Measurements from ENCODE around the gene SNX1. TPM values are rescaled to one million over a fixed set of nuclear protein-coding genes. Genes with fewer than 3 reads are reported as not detected.
A peak's percentile ranks its signal among the peaks of the same experiment; 100 is the strongest.

SNX1 gene
- total and polyA plus RNA-seq, 2 of the 13 experiments (the other 11 are each of a cell fraction or from before 2014, with no cell fraction given): 29.3 to 60.1 TPM

DNA sequence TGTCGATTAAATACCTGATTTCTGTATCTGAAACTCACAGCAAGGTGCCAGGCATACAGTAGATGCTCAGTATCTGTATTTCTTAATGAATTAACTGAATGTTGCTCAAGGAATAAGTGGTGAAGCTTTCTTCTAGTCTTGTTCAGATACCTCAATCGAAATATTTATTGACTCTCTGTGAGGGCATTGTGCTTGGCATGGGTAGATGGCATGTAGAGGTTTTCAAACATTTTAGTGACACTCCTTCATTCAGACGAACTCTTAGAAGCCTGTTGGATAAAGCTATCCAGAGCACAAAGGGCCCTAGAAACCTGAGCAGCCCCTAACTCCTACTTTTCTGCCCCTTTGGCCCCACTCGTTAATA is 369 bp upstream of the SNX1 start:
- ATAC-seq (no peak), DNase-seq (ENCODE audit: low spot score) (no peak), FAIRE-seq (no peak)
- H3K27me3 ChIP-seq (ENCODE audit: control insufficient read depth in 1 of 2, insufficient read depth in 2 of 2, low read length in 2 of 2): no peaks in the 10 kb centered on the region; a peak in 1 of 5 replicates
- H3K36me3 ChIP-seq (replicated peaks in 1 of 2; ENCODE audit: control insufficient read depth in 1 of 2, insufficient read depth in 2 of 2, low read length in 2 of 2): no peaks in the 10 kb centered on the region; a peak in 1 of 5 replicates
- intact Hi-C loops (cut with micrococcal nuclease; ENCODE audit: unreplicated experiment): no loop called here
- BruUV-seq (replicated peaks): no TSS peak
- peak overlapping the region; percentile 39 for H2AFZ ChIP-seq (ENCODE audit: low read length)
- WGBS (ENCODE audit: low lambda C conversion rate): 25% methylated on average over 3 of the region's 4 CpGs
- ChIA-PET POLR2A (interaction anchor here (1.0 to 1.9 kb wide), 6 partner anchors 16 to 938 kb away, joined by 3 to 12 read pairs (median 6); partner anchors contain the start of genes PPIB and RPS27L), CTCF (ENCODE audit: low intra/inter-chr PET ratio, low total read pairs) (interaction anchor here (1.4 kb wide), 1 partner anchor 58 kb away, joined by 4 read pairs; no protein-coding TSS in a partner anchor)
- peaks cover 5% of the 10 kb centered on the region for H4K20me1 ChIP-seq (ENCODE audit: insufficient read depth, low read length)
- peak overlapping the region; percentile 81 to 97 (median 95) for H3K4me3 ChIP-seq (replicated peaks in 1 of 3; ENCODE audit: insufficient read depth in 1 of 3, low read depth in 2 of 3, low read length in 3 of 3)
- H3K4me2 ChIP-seq (ENCODE audit: low read depth, low read length): peak overlapping the region; percentile 87
- in situ Hi-C loops (cut with HindIII; ENCODE audit: extremely low pct_ligation_motif_present, low pct_unique_long_range_greater_than_20kb): loop anchor here (5.0 kb wide), 1 partner anchor 57 kb away; the partner anchor contains the start of gene SNX22
- H3K4me1 ChIP-seq (ENCODE audit: insufficient read depth, low read length): peaks cover 56% of the 10 kb centered on the region
- H3K9ac ChIP-seq (ENCODE audit: insufficient read depth, low read depth, low read length): peak overlapping the region; percentile 85
- peaks cover 64% of the 10 kb centered on the region for H3K79me2 ChIP-seq (ENCODE audit: insufficient read depth, low read length)
- 0 out of 2 replicates have a peak, but pooled peaks have one; percentile 12 for TF ChIP-seq ISX (CRISPR knock-in tag; conservative IDR thresholded peaks at IDR 0.05)
- TF ChIP-seq ZNF441 (CRISPR knock-in tag; IDR thresholded peaks at IDR 0.05; ENCODE audit: borderline replicate concordance): no peak
- no peak for TF ChIP-seq MTA3 (CRISPR knock-in tag; IDR thresholded peaks at IDR 0.05)
- no peaks in the 10 kb centered on the region for H3K9me3 ChIP-seq (ENCODE audit: low read length)
- peak overlapping the region; percentile 43 for H3K27ac ChIP-seq (ENCODE audit: extremely low read length, insufficient read depth, low read length)

DNA sequence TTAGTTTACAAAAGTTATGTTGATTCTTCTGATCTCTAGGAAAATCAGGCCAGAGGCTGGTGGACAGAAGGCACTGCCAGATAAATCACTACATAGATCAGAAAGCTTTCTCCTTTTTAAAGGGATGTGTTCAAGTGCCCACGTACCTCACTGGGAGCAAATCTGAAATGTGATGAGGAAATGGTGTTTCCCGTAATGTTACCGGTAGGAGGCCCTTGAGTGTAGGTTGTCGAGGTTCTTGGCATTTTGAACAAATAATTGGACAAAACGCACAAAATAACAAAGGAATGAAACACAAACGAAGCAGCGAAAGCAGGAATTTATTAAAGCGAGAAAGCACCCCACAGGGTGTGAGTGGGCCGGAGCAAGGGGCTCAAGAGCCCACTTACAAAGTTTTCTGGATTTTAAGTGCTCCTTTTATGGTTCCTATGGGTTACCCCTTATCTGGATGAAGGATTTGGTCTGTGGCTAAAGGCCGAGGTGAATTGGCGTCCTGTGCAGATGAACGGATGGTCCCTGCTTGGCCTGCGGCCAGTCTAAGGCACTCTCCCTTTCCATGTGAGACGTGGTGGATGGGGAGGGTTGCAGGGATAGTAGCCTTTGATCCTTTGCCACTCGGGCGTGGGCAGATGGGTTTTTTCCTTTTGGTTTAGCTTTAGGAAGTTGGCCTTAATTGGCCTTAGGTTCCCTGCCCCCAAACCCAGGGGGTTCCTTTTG is 1.0 kb downstream of the SNX1 start:
- 0 out of 2 replicates have a peak, but pooled peaks have one; percentile 15 for TF ChIP-seq ZNF44 (CRISPR knock-in tag; IDR thresholded peaks at IDR 0.05)
- TF ChIP-seq CTCF (CRISPR knock-in tag; IDR thresholded peaks at IDR 0.05): 0 out of 2 replicates have a peak, but pooled peaks have one; percentile 26
- peak; percentile 25; the same call in 1 of the 2 replicates for TF ChIP-seq SAP130 (CRISPR knock-in tag; IDR thresholded peaks at IDR 0.05; ENCODE audit: low read depth)
- TF ChIP-seq SETDB1 (CRISPR knock-in tag; IDR thresholded peaks at IDR 0.05; ENCODE audit: borderline replicate concordance): no peak
- 0 out of 2 replicates have a peak, but pooled peaks have one; percentile 48 for TF ChIP-seq TGIF2 (CRISPR knock-in tag; IDR thresholded peaks at IDR 0.05)
- no peak for TF ChIP-seq IKZF4 (CRISPR knock-in tag; IDR thresholded peaks at IDR 0.05; ENCODE audit: borderline replicate concordance, low read depth, not compliant biosample characterization)
- no peak for TF ChIP-seq ZSCAN25 (CRISPR knock-in tag; IDR thresholded peaks at IDR 0.05)
- 0 out of 2 replicates have a peak, but pooled peaks have one; percentile 48 for TF ChIP-seq KMT2B (CRISPR knock-in tag; IDR thresholded peaks at IDR 0.05)
- TF ChIP-seq SMC3 (IDR thresholded peaks at IDR 0.05; ENCODE audit: low read length): peak; percentile 9; the same call in 1 of the 2 replicates
- FAIRE-seq: no peak
- CTCF ChIA-PET (ENCODE audit: low intra/inter-chr PET ratio, low total read pairs): no interaction called here
- Histone ChIP-seq H2AFZ (ENCODE audit: low read length) (no peak overlapping the region), H3K9ac (ENCODE audit: insufficient read depth, low read depth, low read length) (peak overlapping the region; percentile 85), H3K4me2 (ENCODE audit: low read depth, low read length) (peak overlapping the region; percentile 87), H3K9me3 (ENCODE audit: low read length) (no peaks in the 10 kb centered on the region), H3K4me1 (ENCODE audit: insufficient read depth, low read length) (peaks cover 65% of the 10 kb centered on the region), H3K27me3 (ENCODE audit: control insufficient read depth in 1 of 2, insufficient read depth in 2 of 2, low read length in 2 of 2) (no peaks in the 10 kb centered on the region; a peak in 1 of 5 replicates), H4K20me1 (ENCODE audit: insufficient read depth, low read length) (peaks cover 13% of the 10 kb centered on the region), H3K27ac (ENCODE audit: extremely low read length, insufficient read depth, low read length) (peak overlapping the region; percentile 74), H3K4me3 (replicated peaks in 1 of 3; ENCODE audit: insufficient read depth in 1 of 3, low read depth in 2 of 3, low read length in 3 of 3) (peak overlapping the region; percentile 81 to 97 (median 95)), H3K79me2 (ENCODE audit: insufficient read depth, low read length) (peaks cover 78% of the 10 kb centered on the region), H3K36me3 (replicated peaks in 1 of 2; ENCODE audit: control insufficient read depth in 1 of 2, insufficient read depth in 2 of 2, low read length in 2 of 2) (no peaks in the 10 kb centered on the region; a peak in 2 of 5 replicates)
- 0% methylated on average over 11 of the region's 16 CpGs for WGBS (ENCODE audit: low lambda C conversion rate)
- in situ Hi-C loops (cut with HindIII; ENCODE audit: extremely low pct_ligation_motif_present, low pct_unique_long_range_greater_than_20kb) (loop anchor here (5.0 kb wide), 1 partner anchor 55 kb away; the partner anchor contains the start of gene SNX22), intact Hi-C loops (cut with micrococcal nuclease; ENCODE audit: unreplicated experiment) (loop anchor here (2.0 kb wide), 1 partner anchor 56 kb away; no protein-coding TSS in a partner anchor)
- no TSS peak for BruUV-seq (replicated peaks)
- POLR2A ChIA-PET: interaction anchor here (1.3 to 1.9 kb wide), 6 partner anchors 15 to 66 kb away, joined by 3 to 12 read pairs (median 6); partner anchors contain the start of gene PPIB
- no peak for DNase-seq (ENCODE audit: low spot score)
- no peak for ATAC-seq

Data from HepG2 (cell line).